Measurements from ENCODE around the gene SPAG7.

Gene SPAG7

GRCh38 chr17:4999430-5000093, 31.9 kb upstream of the SPAG7 start:
- no peak for DNase-seq (ENCODE audit: low spot score)
- no peak for TF ChIP-seq CTCF (IDR thresholded peaks at IDR 0.05; ENCODE audit: extremely low read depth, missing control alignments)

GRCh38 chr17:4998732-4999429, 31.3 kb upstream of the SPAG7 start:
- no peak for TF ChIP-seq CTCF (IDR thresholded peaks at IDR 0.05; ENCODE audit: extremely low read depth, missing control alignments)
- peak; percentile 70 for DNase-seq (ENCODE audit: low spot score)

- no peak for TF ChIP-seq CTCF (IDR thresholded peaks at IDR 0.05; ENCODE audit: extremely low read depth, missing control alignments)
- DNase-seq (ENCODE audit: low spot score) = peak; percentile 32
Measured at GRCh38 chr17:4998027-4998731, 30.6 kb upstream of the SPAG7 start.

- peak; percentile 100 for DNase-seq (ENCODE audit: low spot score)
- no peak for TF ChIP-seq CTCF (IDR thresholded peaks at IDR 0.05; ENCODE audit: extremely low read depth, missing control alignments)
Measured at GRCh38 chr17:4997302-4998026, 29.8 kb upstream of the SPAG7 start, which contains the start of the genes INCA1 and KIF1C. INCA1 (minus strand) TSS chr17:4997522; CDS start chr17:4994437, 3,085 bp downstream. KIF1C (plus strand) TSS chr17:4997950; CDS start chr17:5000247, 2,297 bp downstream.

GRCh38 chr17:4994081-4994595, 26.5 kb upstream of the SPAG7 start:
- no peak for DNase-seq (ENCODE audit: low spot score)
- TF ChIP-seq CTCF (IDR thresholded peaks at IDR 0.05; ENCODE audit: extremely low read depth, missing control alignments) = no peak

GRCh38 chr17:4987767-4988567, 20.4 kb upstream of the SPAG7 start:
- TF ChIP-seq CTCF (IDR thresholded peaks at IDR 0.05; ENCODE audit: extremely low read depth, missing control alignments) = no peak
- peak; percentile 46 for DNase-seq (ENCODE audit: low spot score)

All from GM20000 (cell line).